Left ventricle myocardium superior (tissue), 1 donor: ENCODE data around the gene CSPG4. TPM values are rescaled to one million over a fixed set of nuclear protein-coding genes. Genes with fewer than 3 reads are reported as not detected.
"Not testable (repeated sequence)": the region's sequence is repeated elsewhere in the genome, so short reads cannot be mapped to it uniquely, and the experiment has no call there.

ENCODE experiments used
- ATAC-seq: fragments of 200-7000 bp; cut with Tn5 transposase; one replicate; pipeline ENCODE4 v1.9.1; 2020; ENCODE audit warnings: mild to moderate bottlenecking, moderate library complexity
- DNase-seq: peaks from one replicate; pipeline ENCODE4 v3.0.0-alpha.2; 2020
- intact Hi-C: fragments of 100-400 bp; cut with micrococcal nuclease; formaldehyde crosslinking; loops from one replicate; pipeline ENCODE4 v1.11.0; 2022
- total RNA-seq: library from RNA; stranded (reverse); fragmentation: NEBNext Ultra II Directional; extraction: Animal tissue kit (Norgen Biotek cat#: 25700); gene quantifications from one replicate; pipeline ENCODE4 v1.2.1, GENCODE V29; 2021
- donor health status: DM: no; HTN: yes; CAD: no; lungs with severe emphysema.

Gene CSPG4
- total RNA-seq, 1 donor from 2014 or later, result 5.2 TPM

GRCh38 chr15:75678324-75678690, 34.3 kb downstream of the CSPG4 start:
- DNase-seq, intact Hi-C loops, ATAC-seq: not testable (repeated sequence)

DNA sequence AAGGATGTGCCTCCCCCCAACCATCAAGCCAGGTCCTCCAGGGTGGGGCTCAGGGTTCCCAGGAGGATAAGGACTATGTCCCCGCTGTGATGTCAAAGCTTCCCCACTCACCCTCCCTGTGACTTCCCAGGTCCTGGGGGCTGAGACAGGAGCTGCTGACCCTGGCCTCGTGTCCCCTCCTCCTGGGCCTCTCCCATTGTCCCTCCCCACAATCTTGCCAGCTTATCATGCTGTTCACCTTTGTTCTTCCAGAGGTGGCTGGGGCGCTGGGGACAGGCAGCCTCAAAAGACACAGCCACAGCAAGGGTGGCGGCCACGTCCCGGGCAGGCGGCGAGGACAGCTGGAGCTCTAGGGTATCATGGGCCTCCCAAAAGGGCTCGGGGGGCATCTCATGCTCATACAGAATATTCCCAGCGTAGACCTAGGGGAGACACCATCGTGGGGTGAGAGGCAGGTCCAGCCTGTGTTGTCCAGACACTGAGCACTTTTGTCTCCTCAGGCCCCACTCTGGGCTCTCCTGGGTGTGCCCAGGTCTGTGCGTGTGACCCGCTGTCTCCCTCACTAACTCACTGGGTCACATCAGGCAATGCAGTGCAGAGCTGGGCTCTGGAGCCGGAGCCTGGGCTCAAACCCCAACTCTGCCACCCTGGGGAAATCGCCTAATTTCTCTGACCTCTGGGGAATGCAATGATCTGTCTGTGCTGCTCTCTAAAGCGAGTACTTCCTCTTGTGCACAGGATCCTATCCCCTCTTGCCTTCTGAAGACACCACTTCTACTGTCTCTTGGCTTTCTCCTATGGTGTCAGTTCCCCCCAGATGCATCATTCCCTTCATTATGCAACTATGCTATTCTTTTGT, 35.0 kb downstream of the CSPG4 start:
- no peak for ATAC-seq

GRCh38 chr15:75676688-75677464, 35.8 kb downstream of the CSPG4 start:
- peak; percentile 69 for DNase-seq
- ATAC-seq, result no peak
- intact Hi-C loops, result no loop called here

More for the DNA sequence above, 35.0 kb downstream of the CSPG4 start:
- intact Hi-C loops, result no loop called here
- no peak for DNase-seq

DNA sequence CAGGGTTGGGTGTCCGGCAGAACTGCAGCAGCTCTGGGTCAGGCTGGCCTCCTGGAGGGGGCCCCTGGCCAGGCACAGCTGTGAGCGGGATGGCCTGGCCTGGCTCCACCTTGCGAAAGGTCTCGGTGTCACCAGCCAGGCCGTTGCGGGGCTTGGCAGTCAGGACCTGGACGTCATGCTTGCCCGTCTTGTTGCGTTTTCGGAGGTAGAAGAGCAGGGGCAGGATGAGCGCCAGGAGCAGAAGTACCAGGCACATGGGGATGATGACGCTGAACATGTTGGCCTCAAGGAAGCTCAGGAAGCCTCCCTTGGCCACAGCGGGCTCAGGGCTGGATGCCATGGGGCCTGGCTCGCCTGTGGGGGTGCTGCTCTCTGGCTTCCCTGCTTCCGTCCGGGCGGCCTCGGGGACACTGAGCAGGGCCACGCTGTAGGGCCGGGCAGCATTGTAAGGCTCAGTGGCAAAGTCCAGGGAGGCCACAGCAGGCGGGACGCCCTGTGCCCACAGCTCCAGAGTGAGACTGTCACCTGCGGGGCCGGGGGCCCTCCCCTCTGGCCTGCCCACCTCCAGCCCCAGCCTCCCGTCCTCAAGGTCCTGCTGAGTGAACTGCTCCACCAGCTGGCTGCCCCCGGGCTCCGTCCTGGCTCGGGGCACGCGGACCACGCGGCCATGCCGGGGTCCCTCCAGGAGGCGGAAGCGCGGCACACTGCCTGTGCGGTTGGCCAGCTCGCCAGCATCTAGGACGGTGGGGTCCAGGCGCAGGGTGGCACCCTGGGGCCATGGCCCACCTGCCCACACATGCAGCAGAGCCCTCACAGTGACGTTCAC, 36.9 kb downstream of the CSPG4 start:
- intact Hi-C loops, result no loop called here
- DNase-seq (peak; percentile 64), ATAC-seq (peak; percentile 8)

- intact Hi-C loops, result no loop called here
- DNase-seq, result no peak
- no peak for ATAC-seq
Observed at GRCh38 chr15:75674366-75674765, 38.3 kb downstream of the CSPG4 start.

- intact Hi-C loops, result no loop called here
- ATAC-seq (peak; percentile 81), DNase-seq (peak; percentile 89)
Observed at GRCh38 chr15:75673426-75674235, 39.0 kb downstream of the CSPG4 start.

DNA sequence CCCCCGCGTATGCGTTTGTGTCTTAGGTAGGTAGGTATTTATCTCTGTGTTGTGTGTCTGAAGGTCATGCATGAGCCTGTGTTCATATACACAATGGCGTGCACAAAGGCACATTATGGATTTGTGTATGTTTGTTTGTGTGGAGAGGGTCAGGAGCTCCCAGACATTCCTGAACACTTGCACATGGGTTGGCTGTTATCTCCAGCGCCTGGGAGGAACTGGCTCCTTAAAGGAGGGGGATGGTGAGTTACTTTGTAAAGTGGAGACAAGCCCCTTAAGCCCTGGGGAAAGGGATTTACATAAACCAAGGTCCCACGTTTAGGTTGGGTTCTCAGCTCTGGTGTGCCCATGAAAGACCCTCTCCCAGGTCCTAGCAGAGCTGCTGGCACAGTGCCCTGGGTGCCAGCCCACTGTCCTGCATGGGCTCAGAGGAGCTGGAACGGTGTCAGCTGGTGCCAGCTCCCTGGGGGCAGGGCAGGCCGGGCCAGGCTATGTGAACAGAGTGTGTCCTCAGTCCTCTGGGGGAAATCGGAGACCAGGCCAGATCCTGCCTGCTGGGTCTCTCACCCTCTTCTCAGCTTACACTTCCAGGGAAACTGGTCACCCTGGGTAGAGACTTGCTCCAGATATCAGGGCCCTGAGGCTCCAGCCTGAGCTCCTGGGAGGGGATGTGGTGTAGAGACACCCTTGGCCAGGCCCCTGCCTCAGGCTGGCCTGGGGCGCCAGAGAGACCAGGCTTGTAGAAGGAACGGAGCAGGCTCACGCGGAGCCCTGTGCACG, 39.8 kb downstream of the CSPG4 start:
- ATAC-seq (peak; percentile 50), DNase-seq (peak; percentile 71)
- intact Hi-C loops, result no loop called here

- ATAC-seq (no peak), DNase-seq (no peak)
- intact Hi-C loops, result no loop called here
Observed at GRCh38 chr15:75671730-75672602, 40.7 kb downstream of the CSPG4 start.

DNA sequence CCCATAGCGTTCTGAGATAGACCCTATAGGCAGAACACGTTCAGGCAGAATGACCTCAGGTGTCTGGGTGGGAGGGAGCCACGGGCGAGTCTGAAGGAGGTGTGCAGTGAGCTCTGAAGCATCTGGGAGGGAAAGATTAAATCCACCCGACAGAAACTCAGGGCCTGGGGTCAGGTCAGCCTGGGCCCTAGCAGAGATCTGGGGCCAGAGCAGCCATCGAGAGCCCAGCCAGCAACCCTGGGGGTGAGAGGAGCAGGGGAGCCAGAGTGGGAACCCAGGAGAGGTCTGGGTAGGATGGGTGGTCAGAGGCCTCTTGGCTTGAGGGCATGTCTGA, 42.8 kb downstream of the CSPG4 start:
- DNase-seq (no peak), ATAC-seq (no peak)
- intact Hi-C loops, result no loop called here

- intact Hi-C loops, result no loop called here
Observed at GRCh38 chr15:75669191-75669878, 43.3 kb downstream of the CSPG4 start.

DNA sequence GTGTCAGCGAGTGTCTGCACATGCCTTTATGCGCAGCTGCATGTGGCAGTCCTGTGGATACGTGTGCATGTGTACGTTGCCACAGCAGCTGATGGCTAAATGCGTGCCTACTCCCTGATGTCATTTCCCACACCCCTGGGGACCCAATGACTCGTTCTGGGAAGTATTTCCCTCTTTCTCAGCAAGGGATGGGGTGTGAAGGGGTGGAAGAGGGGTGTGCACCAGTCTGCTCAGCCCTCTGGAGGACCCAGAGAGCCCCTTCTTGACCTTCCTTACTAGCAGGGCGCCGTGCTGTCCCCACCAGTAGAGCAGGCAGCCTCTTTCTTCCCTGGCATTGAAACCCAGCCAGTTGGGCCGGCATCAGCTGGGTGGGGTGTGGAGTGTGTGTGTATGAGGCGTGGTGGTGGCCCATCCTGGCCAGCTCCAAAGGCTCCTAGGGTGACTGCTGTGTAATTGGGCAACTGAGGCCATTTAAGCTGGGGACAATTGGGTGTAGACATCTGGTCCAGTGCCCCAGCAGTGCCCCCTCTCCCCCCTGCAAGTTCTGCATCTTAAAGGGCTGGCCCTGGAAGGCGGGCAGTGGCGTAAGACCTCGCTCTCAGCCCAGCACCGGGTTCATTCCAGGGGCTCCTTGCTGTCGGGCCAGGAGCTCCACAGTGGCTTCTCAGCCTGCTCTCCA, 45.7 kb downstream of the CSPG4 start:
- DNase-seq, result peak; percentile 57
- intact Hi-C loops, result no loop called here
- peak; percentile 75 for ATAC-seq

More at GRCh38 chr15:75669191-75669878, 43.3 kb downstream of the CSPG4 start:
- no peak for DNase-seq
- ATAC-seq, result no peak

GRCh38 chr15:75663931-75664421, 48.7 kb downstream of the CSPG4 start:
- intact Hi-C loops, result no loop called here
- ATAC-seq (no peak), DNase-seq (no peak)

DNA sequence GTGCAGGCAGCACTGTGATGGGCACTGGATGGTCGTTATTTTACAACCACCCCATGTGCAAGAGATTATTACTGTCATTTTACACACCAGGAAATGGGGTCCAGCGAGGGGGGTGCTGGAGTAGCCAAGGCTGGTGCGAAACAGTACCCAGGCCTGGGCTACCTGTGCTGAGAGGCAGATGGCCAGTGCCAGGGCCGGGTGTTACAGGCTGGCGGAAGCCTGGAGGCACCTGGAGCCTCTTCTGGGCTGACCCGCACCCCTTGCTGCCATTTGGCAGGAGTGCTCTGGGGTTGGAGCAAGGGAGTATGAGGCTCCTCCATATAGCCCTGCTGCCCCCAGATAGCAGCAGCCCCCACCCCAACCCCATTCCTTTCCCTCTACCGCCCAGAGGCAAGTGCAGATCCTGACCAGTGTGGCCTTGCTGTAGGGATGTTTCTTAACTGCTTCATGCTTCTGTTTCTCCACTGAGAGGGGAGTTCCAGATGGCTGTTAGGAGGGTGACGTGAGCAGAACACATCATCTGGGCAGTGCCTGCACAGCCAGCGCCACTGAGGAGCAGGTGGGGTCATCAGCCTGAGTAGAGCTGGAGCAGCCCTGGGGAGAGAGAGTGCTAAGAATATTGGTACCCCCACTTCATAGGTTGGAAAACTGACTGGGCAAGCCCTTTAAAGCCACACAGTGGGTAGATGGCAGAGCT, 49.7 kb downstream of the CSPG4 start:
- DNase-seq (no peak), ATAC-seq (no peak)
- intact Hi-C loops, result no loop called here

DNA sequence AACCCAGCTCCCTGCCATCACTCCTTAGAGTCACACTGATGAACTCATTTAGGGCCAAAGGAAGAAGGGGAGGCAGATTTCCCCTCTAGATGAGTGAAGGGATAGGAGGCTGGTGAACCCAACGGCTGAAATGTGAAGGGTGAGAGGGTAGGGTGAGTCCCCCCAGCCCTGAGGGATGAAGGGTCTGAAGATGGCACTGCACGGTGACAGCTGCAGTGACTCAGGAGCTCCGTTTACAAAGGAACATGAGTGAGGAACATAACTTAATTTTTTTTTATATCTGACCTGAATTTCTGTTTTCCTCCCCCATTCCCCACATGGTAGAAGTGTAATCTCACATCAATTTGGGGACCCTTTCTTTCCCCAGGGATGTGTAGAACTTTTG, 50.9 kb downstream of the CSPG4 start:
- DNase-seq (no peak), ATAC-seq (no peak)
- intact Hi-C loops, result no loop called here

DNA sequence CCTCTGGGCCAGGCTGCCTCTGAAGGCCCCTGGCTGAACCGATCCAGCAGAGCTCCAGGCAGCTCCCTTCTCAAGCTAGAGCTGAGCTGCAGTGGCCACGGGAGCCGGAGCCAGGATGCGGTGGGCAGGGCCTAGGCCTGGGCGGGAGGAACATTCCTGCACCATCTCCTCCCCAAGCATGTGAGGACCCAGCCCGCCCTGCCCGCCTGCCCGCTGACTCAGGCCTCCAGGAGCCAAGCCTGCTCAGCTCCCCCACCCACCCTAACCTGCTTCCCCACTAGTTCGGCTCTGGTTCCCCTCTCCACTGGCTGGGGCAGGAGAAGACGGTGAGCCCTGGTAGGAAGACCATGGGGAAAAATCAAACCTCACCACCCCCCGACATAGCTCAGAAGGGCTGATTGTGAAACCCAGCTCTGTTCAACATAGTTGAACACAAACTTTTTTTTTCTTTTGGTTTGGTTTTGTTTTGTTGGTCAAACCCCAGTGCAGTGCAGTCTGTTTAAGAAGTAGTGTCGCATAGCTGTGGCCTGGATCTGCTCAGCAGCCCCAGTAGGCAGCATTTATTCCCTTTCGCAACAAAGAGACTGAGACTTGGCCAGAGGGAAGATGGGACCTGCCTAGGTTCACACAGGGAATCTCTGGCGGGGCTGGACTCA, 51.4 kb downstream of the CSPG4 start:
- ATAC-seq (peak; percentile 91), DNase-seq (peak; percentile 89)
- intact Hi-C loops, result no loop called here
